Panc1 (cell line): ENCODE data around the gene CASP2. TPM values are rescaled to one million over a fixed set of nuclear protein-coding genes. Genes with fewer than 3 reads are reported as not detected.
A peak's percentile ranks its signal among the peaks of the same experiment; 100 is the strongest.

ENCODE experiments used
- ATAC-seq: fragments of 200-7000 bp; cut with Tn5 transposase; 2 replicates; pipeline ENCODE4 v1.9.1; 2020; ENCODE audit warnings: mild to moderate bottlenecking, moderate library complexity
- BruUV-seq: library from RNA; stranded (reverse); fragments of 400-500 nt; replicated peaks from 2 replicates; lab custom pipeline; 2021; lab: Mats Ljungman, UMichigan
- CTCF ChIA-PET: fragments of 300-600 bp; sonication (Branson Sonifier 250); formaldehyde crosslinking; loops from one replicate; lab custom pipeline; 2022; ENCODE audit warnings: antibody characterized with exemption; lab: Charles Lee
- POLR2A ChIA-PET: fragments of 300-600 bp; sonication (Branson Sonifier 250); formaldehyde crosslinking; loops from one replicate; lab custom pipeline; 2022; ENCODE audit warnings: antibody characterized with exemption; lab: Charles Lee
- DNase-seq: peaks from one replicate; pipeline ENCODE4 v3.0.0-alpha.2; 2010; ENCODE audit warnings: low read depth, low spot score
- H3K27ac ChIP-seq: 2 replicates; pipeline ENCODE4 v1.5.1; 2011; ENCODE audit warnings: mild to moderate bottlenecking, low read length, inconsistent platforms
- H3K27me3 ChIP-seq: fragments of 200-500 bp; sonication (Bioruptor generic); 2 replicates; pipeline ENCODE4 v1.6.0; 2014; ENCODE audit warnings: low read length, inconsistent platforms; ENCODE audit not compliant: control insufficient read depth, insufficient read depth
- H3K36me3 ChIP-seq: fragments of 200-500 bp; sonication (Bioruptor generic); 2 replicates; pipeline ENCODE4 v1.5.1; 2014; ENCODE audit warnings: inconsistent platforms, mild to moderate bottlenecking, low read length, moderate library complexity; ENCODE audit not compliant: control insufficient read depth, insufficient read depth
- H3K4me1 ChIP-seq: 2 replicates; pipeline ENCODE4 v1.5.1; 2011; ENCODE audit warnings: inconsistent platforms, mild to moderate bottlenecking, low read length, moderate library complexity; ENCODE audit not compliant: control insufficient read depth, insufficient read depth
- H3K4me3 ChIP-seq, 2 experiments: 2 replicates each; pipeline ENCODE4 v1.5.1; 2011 to 2012; ENCODE audit warnings: low read depth in 2 of 2, low read length in 2 of 2, mild to moderate bottlenecking in 2 of 2, inconsistent platforms in 1 of 2, moderate library complexity in 1 of 2
- H3K9me3 ChIP-seq: fragments of 200-500 bp; sonication (Bioruptor generic); 2 replicates; pipeline ENCODE4 v1.5.1; 2014; ENCODE audit warnings: low read depth, mild to moderate bottlenecking, inconsistent platforms, low read length, moderate library complexity; ENCODE audit not compliant: control insufficient read depth, insufficient read depth
- POLR2AphosphoS5 ChIP-seq: IDR thresholded peaks from 2 replicates; pipeline ENCODE4 v1.6.1; 2012; ENCODE audit warnings: mild to moderate bottlenecking, low read depth, low read length, moderate library complexity
- SIN3A ChIP-seq: IDR thresholded peaks from 2 replicates; pipeline ENCODE4 v1.6.1; 2012; ENCODE audit warnings: low read depth, mild to moderate bottlenecking, low read length, moderate library complexity, borderline replicate concordance; ENCODE audit not compliant: insufficient read depth
- TCF7L2 ChIP-seq: IDR thresholded peaks from 2 replicates; pipeline ENCODE4 v1.6.1; 2011; ENCODE audit warnings: mild to moderate bottlenecking, low read depth, low read length, inconsistent platforms
- in situ Hi-C: cut with HindIII; loops from 2 replicates; pipeline ENCODE4 v1.10.0; 2016; ENCODE audit warnings: low sequenced_read_pairs, low pct_unique_long_range_greater_than_20kb
- intact Hi-C: fragments of 100-400 bp; cut with micrococcal nuclease; formaldehyde crosslinking; loops from one replicate; pipeline ENCODE4 v1.10.0; 2022; ENCODE audit not compliant: unreplicated experiment
- total RNA-seq: library from RNA; stranded (reverse); gene quantifications from one replicate; pipeline ENCODE4 v1.2.1, GENCODE V29; 2021; ENCODE audit not compliant: unreplicated experiment
- TF ChIP-seq, protein P1 (sequence below): fragments of 450-650 bp; IDR thresholded peaks from 2 replicates; pipeline ENCODE4 v1.5.1; 2017; ENCODE audit warnings: mild to moderate bottlenecking
- TF ChIP-seq, protein P2 (sequence below), 2 experiments: IDR thresholded peaks; 2 replicates each; pipeline ENCODE4 v1.6.1; 2011 to 2012; ENCODE audit warnings: low read depth in 2 of 2, control low read depth in 1 of 2, low read length in 1 of 2, mild to moderate bottlenecking in 1 of 2, moderate library complexity in 1 of 2; ENCODE audit not compliant: insufficient read depth in 1 of 2

Gene CASP2
- total RNA-seq, 1 experiment from 2014 or later, result 47.4 TPM

DNA sequence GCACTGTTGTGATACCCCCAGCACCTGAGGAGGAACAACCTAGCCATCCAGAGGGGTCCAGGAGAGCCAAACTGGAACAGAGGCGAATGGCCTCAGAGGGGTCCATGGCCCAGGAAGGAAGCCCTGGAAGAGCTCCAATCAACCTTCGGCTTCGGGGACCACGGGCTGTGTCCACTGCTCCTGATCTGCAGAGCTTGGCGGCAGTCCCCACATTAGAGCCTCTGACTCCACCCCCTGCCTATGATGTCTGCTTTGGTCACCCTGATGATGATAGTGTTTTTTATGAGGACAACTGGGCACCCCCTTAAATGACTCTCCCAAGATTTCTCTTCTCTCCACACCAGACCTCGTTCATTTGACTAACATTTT, 1.6 kb upstream of the CASP2 start:
- ChIA-PET POLR2A (interaction anchor here (0.5 to 0.6 kb wide), 2 partner anchors 503 to 650 kb away, joined by 3 to 9 read pairs; no protein-coding TSS in a partner anchor), CTCF (no interaction called here)
- intact Hi-C loops, result no loop called here
- Histone ChIP-seq H3K9me3 (peaks cover 4% of the 10 kb centered on the region; the same call in 1 of the 2 replicates), H3K27me3 (no peaks in the 10 kb centered on the region), H3K36me3 (peaks cover 5% of the 10 kb centered on the region; the same call in 1 of the 2 replicates), H3K4me1 (peaks cover 24% of the 10 kb centered on the region), H3K27ac (no peak overlapping the region), H3K4me3 (no peak overlapping the region)
- no TSS peak for BruUV-seq
- ATAC-seq, result no peak
- in situ Hi-C loops, result no loop called here
- TF ChIP-seq TCF7L2, result no peak
- TF ChIP-seq, protein P1, sequence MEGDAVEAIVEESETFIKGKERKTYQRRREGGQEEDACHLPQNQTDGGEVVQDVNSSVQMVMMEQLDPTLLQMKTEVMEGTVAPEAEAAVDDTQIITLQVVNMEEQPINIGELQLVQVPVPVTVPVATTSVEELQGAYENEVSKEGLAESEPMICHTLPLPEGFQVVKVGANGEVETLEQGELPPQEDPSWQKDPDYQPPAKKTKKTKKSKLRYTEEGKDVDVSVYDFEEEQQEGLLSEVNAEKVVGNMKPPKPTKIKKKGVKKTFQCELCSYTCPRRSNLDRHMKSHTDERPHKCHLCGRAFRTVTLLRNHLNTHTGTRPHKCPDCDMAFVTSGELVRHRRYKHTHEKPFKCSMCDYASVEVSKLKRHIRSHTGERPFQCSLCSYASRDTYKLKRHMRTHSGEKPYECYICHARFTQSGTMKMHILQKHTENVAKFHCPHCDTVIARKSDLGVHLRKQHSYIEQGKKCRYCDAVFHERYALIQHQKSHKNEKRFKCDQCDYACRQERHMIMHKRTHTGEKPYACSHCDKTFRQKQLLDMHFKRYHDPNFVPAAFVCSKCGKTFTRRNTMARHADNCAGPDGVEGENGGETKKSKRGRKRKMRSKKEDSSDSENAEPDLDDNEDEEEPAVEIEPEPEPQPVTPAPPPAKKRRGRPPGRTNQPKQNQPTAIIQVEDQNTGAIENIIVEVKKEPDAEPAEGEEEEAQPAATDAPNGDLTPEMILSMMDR, result no peak
- no peak for TF ChIP-seq SIN3A
- TF ChIP-seq, protein P2, sequence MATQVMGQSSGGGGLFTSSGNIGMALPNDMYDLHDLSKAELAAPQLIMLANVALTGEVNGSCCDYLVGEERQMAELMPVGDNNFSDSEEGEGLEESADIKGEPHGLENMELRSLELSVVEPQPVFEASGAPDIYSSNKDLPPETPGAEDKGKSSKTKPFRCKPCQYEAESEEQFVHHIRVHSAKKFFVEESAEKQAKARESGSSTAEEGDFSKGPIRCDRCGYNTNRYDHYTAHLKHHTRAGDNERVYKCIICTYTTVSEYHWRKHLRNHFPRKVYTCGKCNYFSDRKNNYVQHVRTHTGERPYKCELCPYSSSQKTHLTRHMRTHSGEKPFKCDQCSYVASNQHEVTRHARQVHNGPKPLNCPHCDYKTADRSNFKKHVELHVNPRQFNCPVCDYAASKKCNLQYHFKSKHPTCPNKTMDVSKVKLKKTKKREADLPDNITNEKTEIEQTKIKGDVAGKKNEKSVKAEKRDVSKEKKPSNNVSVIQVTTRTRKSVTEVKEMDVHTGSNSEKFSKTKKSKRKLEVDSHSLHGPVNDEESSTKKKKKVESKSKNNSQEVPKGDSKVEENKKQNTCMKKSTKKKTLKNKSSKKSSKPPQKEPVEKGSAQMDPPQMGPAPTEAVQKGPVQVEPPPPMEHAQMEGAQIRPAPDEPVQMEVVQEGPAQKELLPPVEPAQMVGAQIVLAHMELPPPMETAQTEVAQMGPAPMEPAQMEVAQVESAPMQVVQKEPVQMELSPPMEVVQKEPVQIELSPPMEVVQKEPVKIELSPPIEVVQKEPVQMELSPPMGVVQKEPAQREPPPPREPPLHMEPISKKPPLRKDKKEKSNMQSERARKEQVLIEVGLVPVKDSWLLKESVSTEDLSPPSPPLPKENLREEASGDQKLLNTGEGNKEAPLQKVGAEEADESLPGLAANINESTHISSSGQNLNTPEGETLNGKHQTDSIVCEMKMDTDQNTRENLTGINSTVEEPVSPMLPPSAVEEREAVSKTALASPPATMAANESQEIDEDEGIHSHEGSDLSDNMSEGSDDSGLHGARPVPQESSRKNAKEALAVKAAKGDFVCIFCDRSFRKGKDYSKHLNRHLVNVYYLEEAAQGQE (IDR thresholded peaks at IDR 0.05; ENCODE audit: insufficient read depth in 1 of 2, low read depth in 2 of 2, low read length in 1 of 2), result no peak
- no peak for TF ChIP-seq POLR2AphosphoS5
- DNase-seq, result no peak

DNA sequence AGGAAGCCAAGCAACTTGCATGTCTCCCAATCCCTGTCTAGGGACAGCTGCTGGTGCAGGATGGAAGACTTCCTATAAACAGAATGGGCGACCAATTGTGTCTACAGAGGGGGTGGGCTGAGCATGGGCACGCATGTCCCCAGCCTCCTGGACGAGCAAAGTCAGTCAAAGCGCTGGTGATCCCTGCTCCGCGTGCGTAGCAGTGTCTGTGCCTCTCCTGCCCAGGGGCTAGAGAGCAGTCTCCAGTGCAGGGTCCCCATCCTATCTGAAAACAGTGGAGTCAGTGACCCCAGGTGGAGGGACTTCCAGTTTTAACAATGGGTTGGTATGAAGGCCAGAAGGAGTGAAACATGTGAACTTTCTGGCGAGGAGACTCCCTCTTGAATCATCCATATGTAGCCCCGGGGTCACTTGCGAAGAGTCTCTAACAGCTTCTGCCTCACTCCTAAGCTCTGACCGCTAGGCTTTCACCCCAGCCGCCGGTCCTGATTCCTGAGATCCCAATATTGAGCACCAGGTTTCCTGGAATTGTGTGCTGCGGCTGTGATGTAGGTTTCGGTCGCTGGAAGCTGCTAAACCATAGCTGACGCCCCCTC, 714 bp upstream of the CASP2 start:
- DNase-seq (no peak), ATAC-seq (no peak)
- CTCF ChIA-PET, result interaction anchor here (0.6 to 0.9 kb wide), 2 partner anchors 24 to 82 kb away, joined by 3 to 8 read pairs; partner anchors contain the start of gene GSTK1
- Histone ChIP-seq H3K27ac (peak overlapping the region; percentile 85), H3K36me3 (peaks cover 5% of the 10 kb centered on the region), H3K4me1 (peaks cover 24% of the 10 kb centered on the region), H3K9me3 (peaks cover 4% of the 10 kb centered on the region; the same call in 1 of the 2 replicates), H3K4me3 (peak overlapping the region; percentile 97 to 98), H3K27me3 (no peaks in the 10 kb centered on the region)
- in situ Hi-C loops (no loop called here), intact Hi-C loops (no loop called here)
- POLR2A ChIA-PET, result no interaction called here
- TF ChIP-seq, protein P1, result no peak
- TF ChIP-seq, protein P2 (IDR thresholded peaks at IDR 0.05; ENCODE audit: insufficient read depth in 1 of 2, low read depth in 2 of 2, low read length in 1 of 2), result no peak
- TF ChIP-seq SIN3A (no peak), POLR2AphosphoS5 (no peak), TCF7L2 (no peak)
- BruUV-seq, result TSS peak; percentile 88
